H1 (cell line): ENCODE data around the gene TRIM24. TPM values are rescaled to one million over a fixed set of nuclear protein-coding genes. Genes with fewer than 3 reads are reported as not detected.

Experiments
- CTCF ChIA-PET: fragments of 300-600 bp; sonication (Branson Sonifier 250); formaldehyde crosslinking; loops from one replicate; lab custom pipeline; 2021; ENCODE audit not compliant: partially characterized antibody; lab: Charles Lee
- POLR2A ChIA-PET: fragments of 300-600 bp; sonication (Branson Sonifier 250); formaldehyde crosslinking; loops from one replicate; lab custom pipeline; 2021; ENCODE audit warnings: inconsistent platforms; ENCODE audit not compliant: partially characterized antibody; lab: Charles Lee
- DNase-seq, 2 experiments: peaks; one replicate each; pipeline versions ENCODE4 v3.0.0 to v3.0.0-alpha.2; 2010 to 2022; ENCODE audit warnings: low spot score in 2 of 2, low read depth in 1 of 2, mixed read lengths in 1 of 2
- FAIRE-seq: peaks from 2 replicates; lab custom pipeline; 2011; peaks lifted over from hg19 to GRCh38; lab: Jason Lieb, UNC
- H2AFZ ChIP-seq: 2 replicates; pipeline ENCODE4 v1.8.1; 2012; ENCODE audit warnings: low read length, inconsistent platforms
- H2AK5ac ChIP-seq: 2 replicates; pipeline ENCODE4 v1.6.1; 2013; ENCODE audit warnings: low read depth, low read length
- H2BK120ac ChIP-seq: replicated peaks from 2 replicates; pipeline ENCODE3; 2013; ENCODE audit warnings: low read depth, low read length, inconsistent platforms
- H2BK12ac ChIP-seq: 2 replicates; pipeline ENCODE4 v1.6.1; 2013; ENCODE audit warnings: low read depth, low read length
- H2BK15ac ChIP-seq: 2 replicates; pipeline ENCODE4 v1.6.1; 2013; ENCODE audit warnings: low read length
- H2BK20ac ChIP-seq: 2 replicates; pipeline ENCODE4 v1.6.1; 2013; ENCODE audit warnings: low read length
- H2BK5ac ChIP-seq: 2 replicates; pipeline ENCODE4 v1.6.1; 2013; ENCODE audit warnings: low read depth, low read length
- H3K14ac ChIP-seq: 2 replicates; pipeline ENCODE4 v1.6.1; 2013; ENCODE audit warnings: inconsistent platforms; ENCODE audit not compliant: insufficient read length
- H3K18ac ChIP-seq: 2 replicates; pipeline ENCODE4 v1.6.1; 2013; ENCODE audit warnings: low read length; ENCODE audit errors: extremely low read depth
- H3K23ac ChIP-seq: 2 replicates; pipeline ENCODE4 v1.6.1; 2013; ENCODE audit warnings: inconsistent platforms; ENCODE audit not compliant: insufficient read length
- H3K23me2 ChIP-seq: 2 replicates; pipeline ENCODE4 v1.6.1; 2013; ENCODE audit warnings: low read depth, low read length
- H3K27ac ChIP-seq: 2 replicates; pipeline ENCODE4 v1.6.1; 2011; ENCODE audit warnings: low read depth, low read length, inconsistent platforms
- H3K27me3 ChIP-seq, 4 experiments: replicated peaks in 1 of 4; 1 replicate in 1 of 4; 2 replicates in 3 of 4; pipeline versions ENCODE4 v1.6.1 to v1.8.1; 2011 to 2013; ENCODE audit warnings: low read length in 3 of 4, mild to moderate bottlenecking in 3 of 4, inconsistent platforms in 2 of 4, mixed read lengths in 2 of 4, moderate library complexity in 1 of 4; ENCODE audit not compliant: control insufficient read depth in 3 of 4, insufficient read depth in 3 of 4; ENCODE audit errors: extremely low read depth in 1 of 4
- H3K36me3 ChIP-seq, 4 experiments: 2 replicates each; pipeline versions ENCODE4 v1.6.1 to v1.8.1; 2011 to 2013; ENCODE audit warnings: mild to moderate bottlenecking in 4 of 4, low read length in 3 of 4, moderate library complexity in 2 of 4, control low read depth in 1 of 4, inconsistent platforms in 1 of 4; ENCODE audit not compliant: insufficient read depth in 4 of 4, control insufficient read depth in 2 of 4
- H3K4ac ChIP-seq: replicated peaks from 2 replicates; pipeline ENCODE3; 2013; ENCODE audit warnings: low read length, low read depth, mixed read lengths, inconsistent platforms; ENCODE audit not compliant: insufficient read length
- H3K4me1 ChIP-seq, 4 experiments: replicated peaks in 1 of 4; 1 replicate in 1 of 4; 2 replicates in 3 of 4; pipeline versions ENCODE4 v1.6.1 to v1.8.1; 2011 to 2013; ENCODE audit warnings: low read length in 3 of 4, inconsistent platforms in 2 of 4, mixed read lengths in 1 of 4; ENCODE audit not compliant: insufficient read depth in 4 of 4, control insufficient read depth in 3 of 4
- H3K4me2 ChIP-seq, 2 experiments: 2 replicates each; pipeline versions ENCODE4 v1.6.1 to v1.8.1; 2011 to 2013; ENCODE audit warnings: low read depth in 2 of 2, low read length in 2 of 2, control low read depth in 1 of 2, inconsistent platforms in 1 of 2, mild to moderate bottlenecking in 1 of 2; ENCODE audit not compliant: insufficient read depth in 1 of 2
- H3K4me3 ChIP-seq, 4 experiments: fragments of 200-600, 300-600 bp in 1 of 4; sonication (generic), shearing (Covaris generic), sonication (Bioruptor Twin) in 1 of 4; 2 replicates each; pipeline versions ENCODE4 v1.5.1 to v1.8.1; 2011 to 2016; ENCODE audit warnings: low read length in 4 of 4, low read depth in 3 of 4, control low read depth in 2 of 4, inconsistent platforms in 2 of 4, mild to moderate bottlenecking in 2 of 4, mixed read lengths in 1 of 4, moderate library complexity in 1 of 4; ENCODE audit not compliant: insufficient read depth in 2 of 4; ENCODE audit errors: extremely low read depth in 1 of 4
- H3K56ac ChIP-seq: replicated peaks from 2 replicates; pipeline ENCODE3; 2013; ENCODE audit warnings: low read depth, mild to moderate bottlenecking, mixed read lengths, low read length, inconsistent platforms; ENCODE audit not compliant: insufficient read length
- H3K79me1 ChIP-seq: 2 replicates; pipeline ENCODE4 v1.6.1; 2013; ENCODE audit warnings: low read depth, low read length, control low read depth
- H3K79me2 ChIP-seq, 2 experiments: 2 replicates each; pipeline versions ENCODE4 v1.6.1 to v1.8.1; 2012 to 2013; ENCODE audit warnings: low read length in 2 of 2, mild to moderate bottlenecking in 2 of 2, inconsistent platforms in 1 of 2; ENCODE audit not compliant: insufficient read depth in 2 of 2, control insufficient read depth in 1 of 2
- H3K9ac ChIP-seq, 4 experiments: replicated peaks in 1 of 4; 1 replicate in 1 of 4; 2 replicates in 3 of 4; pipeline versions ENCODE4 v1.6.1 to v1.8.1; 2011 to 2013; ENCODE audit warnings: low read depth in 3 of 4, low read length in 3 of 4, control low read depth in 2 of 4, mild to moderate bottlenecking in 2 of 4, moderate library complexity in 2 of 4, inconsistent platforms in 1 of 4; ENCODE audit errors: extremely low read depth in 1 of 4
- H3K9me3 ChIP-seq, 2 experiments: 2 replicates each; pipeline versions ENCODE4 v1.6.1 to v1.8.1; 2012 to 2013; ENCODE audit warnings: mild to moderate bottlenecking in 2 of 2, moderate library complexity in 2 of 2, control low read depth in 1 of 2, inconsistent platforms in 1 of 2, low read depth in 1 of 2, low read length in 1 of 2, mixed read lengths in 1 of 2; ENCODE audit not compliant: insufficient read depth in 2 of 2
- H4K20me1 ChIP-seq, 2 experiments: replicated peaks in 1 of 2; 2 replicates each; pipeline versions ENCODE3 to v1.8.1; 2011 to 2013; ENCODE audit warnings: inconsistent platforms in 2 of 2, low read length in 2 of 2, mild to moderate bottlenecking in 1 of 2; ENCODE audit not compliant: insufficient read depth in 2 of 2, control insufficient read depth in 1 of 2
- H4K5ac ChIP-seq: 2 replicates; pipeline ENCODE4 v1.6.1; 2013; ENCODE audit warnings: low read length, low read depth, mixed read lengths, inconsistent platforms; ENCODE audit not compliant: insufficient read length
- H4K8ac ChIP-seq: 2 replicates; pipeline ENCODE4 v1.8.0; 2013; ENCODE audit warnings: mild to moderate bottlenecking, moderate library complexity, low read length, inconsistent platforms; ENCODE audit not compliant: insufficient read depth; ENCODE audit errors: extremely low read depth
- H4K91ac ChIP-seq: replicated peaks from 2 replicates; pipeline ENCODE3; 2013; ENCODE audit warnings: low read length, mixed read lengths, inconsistent platforms; ENCODE audit not compliant: insufficient read length
- CHD1 ChIP-seq: IDR thresholded peaks from 2 replicates; pipeline ENCODE4 v1.6.1; 2012; ENCODE audit warnings: low read depth, low read length, improper control_type of control experiment
- E2F6 ChIP-seq: IDR thresholded peaks from 2 replicates; pipeline ENCODE4 v1.6.1; 2012; ENCODE audit warnings: inconsistent platforms
- GTF2F1 ChIP-seq: IDR thresholded peaks from 2 replicates; pipeline ENCODE4 v1.6.1; 2012; ENCODE audit warnings: low read depth, low read length, improper control_type of control experiment, borderline replicate concordance
- KDM1A ChIP-seq: fragments of 200-600, 300-600 bp; sonication (generic); IDR thresholded peaks from 2 replicates; pipeline ENCODE4 v1.7.1; 2016; ENCODE audit warnings: mild to moderate bottlenecking, low read length, borderline replicate concordance
- MAX ChIP-seq: IDR thresholded peaks from 2 replicates; pipeline ENCODE4 v1.6.1; 2012; ENCODE audit warnings: inconsistent platforms
- SIX5 ChIP-seq: IDR thresholded peaks from 2 replicates; pipeline ENCODE4 v1.6.1; 2011; ENCODE audit warnings: mild to moderate bottlenecking, low read depth, low read length
- SRF ChIP-seq: IDR thresholded peaks from 2 replicates; pipeline ENCODE4 v1.6.1; 2011; ENCODE audit warnings: mild to moderate bottlenecking, low read depth, low read length, moderate library complexity
- TEAD4 ChIP-seq: IDR thresholded peaks from 2 replicates; pipeline ENCODE4 v1.6.1; 2012; ENCODE audit warnings: low read depth, low read length, inconsistent platforms, mixed read lengths
- WGBS, 2 experiments: shearing (Covaris generic) in 1 of 2; methylation state at CpG; one replicate each; pipeline versions ENCODE4 v1.1.6 to v1.1.7; 2013 to 2015; ENCODE audit warnings: low lambda C conversion rate in 2 of 2, mixed read lengths in 2 of 2, inconsistent platforms in 1 of 2, low coverage in 1 of 2, missing lambda C conversion rate in 1 of 2; ENCODE audit not compliant: insufficient replicate concordance in 2 of 2, insufficient coverage in 1 of 2, insufficient read length in 1 of 2; ENCODE audit errors: extremely low coverage in 1 of 2, missing lambda C conversion rate in 1 of 2; 5-methylcytosine and 5-hydroxymethylcytosine counted together
- polyA plus RNA-seq, 7 experiments: library from polyadenylated mRNA; depleted of rRNA in 3 of 7; stranded (reverse) in 5 of 7; unstranded in 2 of 7; fragments of >200 nt in 5 of 7; fragments of 200-250 nt in 2 of 7; gene quantifications; 1 replicate in 5 of 7; 2 replicates in 1 of 7; 4 replicates in 1 of 7; pipeline versions ENCODE4 v1.2.1 to v1.2.3, GENCODE V29; 2011 to 2013; ENCODE audit warnings: missing spikeins in 2 of 7, mixed read lengths in 2 of 7
- total RNA-seq: library from RNA; stranded (reverse); fragmentation: NEBNext Ultra II Directional; extraction: Animal tissue kit (Norgen Biotek cat#: 25700); gene quantifications from 2 replicates; pipeline ENCODE4 v1.2.1, GENCODE V29; 2021

The TRIM24 gene
- total and polyA plus RNA-seq, 2 of the 8 experiments (the other 6 are each of a cell fraction or from before 2014, with no cell fraction given): 67.6 to 149 TPM

GRCh38 chr7:138429577-138430250 lies 30.3 kb upstream of the TRIM24 start:
- peaks cover 0 to 18% (median 2%) of the 10 kb centered on the region in 4 experiments; a peak in 2 of 8 replicates for H3K36me3 ChIP-seq
- H3K27me3 ChIP-seq: no peaks in the 10 kb centered on the region
- H3K9me3 ChIP-seq: peaks cover 29 to 30% of the 10 kb centered on the region in 2 experiments
- H3K79me2 ChIP-seq: no peaks in the 10 kb centered on the region
- WGBS, 2 experiments: 93% methylated on average over 5 of the region's 5 CpGs; no CpG with 5 or more reads in 1 of the 2 experiments
- peaks cover 0 to 11% (median 4%) of the 10 kb centered on the region in 4 experiments; a peak in 4 of 7 replicates for H3K4me1 ChIP-seq
- ChIA-PET POLR2A (interaction anchor here (1.3 kb wide), 1 partner anchor 30 kb away, joined by 4 read pairs; the partner anchor contains the start of gene TRIM24), CTCF (interaction anchor here (0.6 kb wide), 1 partner anchor 261 kb away, joined by 3 read pairs; no protein-coding TSS in a partner anchor)
- H4K20me1 ChIP-seq: no peaks in the 10 kb centered on the region
- no peak overlapping the region for H3K23ac ChIP-seq
- H2BK120ac ChIP-seq: no peak overlapping the region
- H3K14ac ChIP-seq: no peak overlapping the region
- FAIRE-seq (peak; percentile 36), DNase-seq (no peak)
- TF ChIP-seq CHD1: no peak
- no peak for TF ChIP-seq SIX5
- TF ChIP-seq GTF2F1: no peak
- no peak for TF ChIP-seq KDM1A
- TF ChIP-seq E2F6: peak; percentile 98
- 0 out of 2 replicates have a peak, but pooled peaks have one; percentile 12 for TF ChIP-seq TEAD4
- no peak for TF ChIP-seq SRF
- peak; percentile 77 for TF ChIP-seq MAX
- no peak overlapping the region for H2AFZ ChIP-seq
- 0 out of 2 replicates have a peak overlapping the region, but pooled peaks have one; percentile 9 for H2BK12ac ChIP-seq
- H3K9ac ChIP-seq: no peak overlapping the region
- no peak overlapping the region for H4K5ac ChIP-seq
- no peaks in the 10 kb centered on the region for H3K79me1 ChIP-seq
- H3K56ac ChIP-seq: no peak overlapping the region
- no peak overlapping the region for H3K4me2 ChIP-seq
- H4K91ac ChIP-seq: no peak overlapping the region
- H2BK15ac ChIP-seq: 0 out of 2 replicates have a peak overlapping the region, but pooled peaks have one; percentile 37
- no peak overlapping the region for H3K4me3 ChIP-seq
- H2BK5ac ChIP-seq: no peak overlapping the region
- no peak overlapping the region; the same call in 1 of the 2 replicates for H2AK5ac ChIP-seq
- no peaks in the 10 kb centered on the region; the same call in 1 of the 2 replicates for H3K23me2 ChIP-seq
- peak overlapping the region; percentile 72; the same call in 1 of the 2 replicates for H2BK20ac ChIP-seq
- no peak overlapping the region for H3K4ac ChIP-seq
- no peak overlapping the region for H4K8ac ChIP-seq
- no peak overlapping the region for H3K18ac ChIP-seq
- no peak overlapping the region for H3K27ac ChIP-seq
